ENCODE results near the gene HIGD1C. TPM values are rescaled to one million over a fixed set of nuclear protein-coding genes. Genes with fewer than 3 reads are reported as not detected.

The HIGD1C gene
- total and polyA plus RNA-seq, 2 experiments from 2014 or later = not detected

- H3K79me2 ChIP-seq (replicated peaks; ENCODE audit: insufficient read depth) = peaks cover 53% of the 10 kb centered on the region
- H3K4me2 ChIP-seq = peak overlapping the region; percentile 28; the same call in 1 of the 2 replicates
- H3K4me1 ChIP-seq (ENCODE audit: insufficient read depth) = peaks cover 16% of the 10 kb centered on the region
- H3K27me3 ChIP-seq (ENCODE audit: insufficient read depth) = no peaks in the 10 kb centered on the region
- H3K27ac ChIP-seq (ENCODE audit: low read depth) = no peak overlapping the region
- no peaks in the 10 kb centered on the region for H3K9me2 ChIP-seq (ENCODE audit: insufficient read depth)
- Mint-ChIP-seq H3K4me3 (no peak overlapping the region), H3K36me3 (ENCODE audit: low read depth) (peaks cover 44% of the 10 kb centered on the region), H3K4me1 (peaks cover 36% of the 10 kb centered on the region), H3K27me3 (ENCODE audit: insufficient read depth, low read depth, poor library complexity) (peaks cover 16% of the 10 kb centered on the region), H3K9me3 (no peaks in the 10 kb centered on the region; the same call in 1 of the 3 replicates), H3K27ac (peak overlapping the region; percentile 56; the same call in 1 of the 2 replicates)
- H2AFZ ChIP-seq = no peak overlapping the region
- H4K20me1 ChIP-seq (replicated peaks; ENCODE audit: insufficient read depth) = peaks cover 3% of the 10 kb centered on the region
- H3K4me3 ChIP-seq = no peak overlapping the region
- H3K36me3 ChIP-seq (ENCODE audit: insufficient read depth) = no peaks in the 10 kb centered on the region
- ATAC-seq = no peak
- no peaks in the 10 kb centered on the region for H3F3A ChIP-seq (replicated peaks; ENCODE audit: low read depth)
- DNase-seq (ENCODE audit: low spot score) = no peak
- TF ChIP-seq REST (IDR thresholded peaks at IDR 0.05; ENCODE audit: unreplicated experiment) (no peak), ZNF114 (CRISPR knock-in tag; IDR thresholded peaks at IDR 0.05) (no peak), NANOG (IDR thresholded peaks at IDR 0.05; ENCODE audit: borderline replicate concordance) (no peak), ZNF462 (CRISPR knock-in tag; IDR thresholded peaks at IDR 0.05) (no peak), EZH2 (IDR thresholded peaks at IDR 0.05; ENCODE audit: low read depth, unreplicated experiment) (no peak)
Measured at GRCh38 chr12:51008329-51009055, 56.1 kb downstream of the HIGD1C start.
